Measurements from ENCODE around the gene MTO1.
"Not testable (repeated sequence)": the region's sequence is repeated elsewhere in the genome, so short reads cannot be mapped to it uniquely, and the experiment has no call there.

MTO1 gene

GRCh38 chr6:73532293-73532692 is 70.8 kb downstream of the MTO1 start:
- DNase-seq = no peak

GRCh38 chr6:73534628-73535027 is 73.1 kb downstream of the MTO1 start:
- no peak for DNase-seq

GRCh38 chr6:73537677-73538076 is 76.1 kb downstream of the MTO1 start:
- no peak for DNase-seq

GRCh38 chr6:73538116-73538779 is 76.7 kb downstream of the MTO1 start:
- DNase-seq = no peak

- DNase-seq = not testable (repeated sequence)
These were observed 80.9 kb downstream of the MTO1 start for GRCh38 chr6:73542481-73542880.

GRCh38 chr6:73542891-73543290 is 81.4 kb downstream of the MTO1 start:
- no peak for DNase-seq

- no peak for DNase-seq
These were observed 85.5 kb downstream of the MTO1 start for GRCh38 chr6:73547036-73547435.

GRCh38 chr6:73548458-73549446 is 87.2 kb downstream of the MTO1 start:
- DNase-seq = no peak

- not testable (repeated sequence) for DNase-seq
These were observed 89.6 kb downstream of the MTO1 start for GRCh38 chr6:73551115-73551514.

- DNase-seq = not testable (repeated sequence)
These were observed 93.9 kb downstream of the MTO1 start for GRCh38 chr6:73555380-73555949.

- DNase-seq = no peak
These were observed 95.3 kb downstream of the MTO1 start for GRCh38 chr6:73556836-73557235.
